ENCODE data around the gene GRN.
"Not testable (repeated sequence)": the region's sequence is repeated elsewhere in the genome, so short reads cannot be mapped to it uniquely, and the experiment has no call there.

The GRN gene

GRCh38 chr17:44323359-44324091 lies 21.6 kb upstream of the GRN start:
- H3K27ac ChIP-seq: peak overlapping the region; percentile 91
- TF ChIP-seq CTCF (conservative IDR thresholded peaks at IDR 0.05): no peak

GRCh38 chr17:44324092-44324570 lies 21.0 kb upstream of the GRN start:
- H3K27ac ChIP-seq: peak overlapping the region; percentile 91
- TF ChIP-seq CTCF (conservative IDR thresholded peaks at IDR 0.05): no peak

- TF ChIP-seq CTCF (conservative IDR thresholded peaks at IDR 0.05): no peak
- H3K27ac ChIP-seq: peak within 1 kb of the TSS; percentile 91
Observed at GRCh38 chr17:44324571-44325275, 20.4 kb upstream of the GRN start, which contains the start of gene SLC25A39. SLC25A39 (minus strand) TSS chr17:44324823; CDS start chr17:44323562, 1,261 bp downstream.

- peak overlapping the region; percentile 42; the same call in 1 of the 2 replicates for H3K27ac ChIP-seq
- TF ChIP-seq CTCF (conservative IDR thresholded peaks at IDR 0.05): no peak
Observed at GRCh38 chr17:44326861-44327444, 18.1 kb upstream of the GRN start.

GRCh38 chr17:44327715-44328449 lies 17.2 kb upstream of the GRN start:
- TF ChIP-seq CTCF (conservative IDR thresholded peaks at IDR 0.05): no peak
- no peak overlapping the region; the same call in 1 of the 2 replicates for H3K27ac ChIP-seq

- H3K27ac ChIP-seq: not testable (repeated sequence)
Observed at GRCh38 chr17:44329516-44329915, 15.6 kb upstream of the GRN start.

- H3K27ac ChIP-seq: not testable (repeated sequence)
Observed at GRCh38 chr17:44330263-44330662, 14.8 kb upstream of the GRN start.

GRCh38 chr17:44331249-44331760 lies 13.8 kb upstream of the GRN start:
- no peak overlapping the region for H3K27ac ChIP-seq
- TF ChIP-seq CTCF (conservative IDR thresholded peaks at IDR 0.05): peak; percentile 95

All from VCaP (cell line).